ENCODE results near the gene IRX5.

DNA sequence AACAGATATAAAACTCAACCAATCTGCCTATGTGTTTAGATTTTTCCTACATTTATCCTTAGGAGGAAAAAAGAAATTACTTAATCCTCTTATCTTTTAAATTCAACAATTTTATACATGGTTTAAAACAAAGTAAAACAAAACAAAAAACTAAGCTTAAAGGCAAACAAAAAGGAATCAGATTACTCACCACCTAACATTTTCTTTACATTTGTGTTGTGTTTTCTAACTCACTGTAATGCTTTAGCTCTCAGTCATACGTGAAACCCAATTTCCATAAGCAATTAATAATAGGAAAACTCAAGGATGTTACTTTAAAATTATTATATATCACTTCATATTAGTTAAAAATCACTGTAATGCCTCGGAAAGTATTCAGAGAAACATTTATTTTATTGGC, 6.7 kb upstream of the IRX5 start:
- no peak for TF ChIP-seq CTCF (IDR thresholded peaks at IDR 0.05; ENCODE audit: low read length)
- TF ChIP-seq EZH2 (IDR thresholded peaks at IDR 0.05; ENCODE audit: borderline replicate concordance, low read length) = no peak

Measured in OCI-LY1 (cell line).